ENCODE data around the gene TBX5. TPM values are rescaled to one million over a fixed set of nuclear protein-coding genes. Genes with fewer than 3 reads are reported as not detected.
A peak's percentile ranks its signal among the peaks of the same experiment; 100 is the strongest.
"Not testable (repeated sequence)": the region's sequence is repeated elsewhere in the genome, so short reads cannot be mapped to it uniquely, and the experiment has no call there.

The TBX5 gene
- total RNA-seq, 1 experiment from 2014 or later = not detected

- in situ Hi-C loops (cut with HindIII; ENCODE audit: low sequenced_read_pairs) = no loop called here
Observed at GRCh38 chr12:114396153-114396868, 9.6 kb downstream of the TBX5 start.

GRCh38 chr12:114395755-114396152 lies 10.2 kb downstream of the TBX5 start:
- DNase-seq (ENCODE audit: low spot score) = no peak
- in situ Hi-C loops (cut with HindIII; ENCODE audit: low sequenced_read_pairs) = no loop called here

More at GRCh38 chr12:114396153-114396868, 9.6 kb downstream of the TBX5 start:
- no peak for DNase-seq (ENCODE audit: low spot score)

GRCh38 chr12:114395233-114395632 lies 10.7 kb downstream of the TBX5 start:
- no peak for DNase-seq (ENCODE audit: low spot score)
- in situ Hi-C loops (cut with HindIII; ENCODE audit: low sequenced_read_pairs) = no loop called here

GRCh38 chr12:114393569-114393968 lies 12.4 kb downstream of the TBX5 start:
- in situ Hi-C loops (cut with HindIII; ENCODE audit: low sequenced_read_pairs) = no loop called here
- DNase-seq (ENCODE audit: low spot score) = no peak

GRCh38 chr12:114392909-114393308 lies 13.0 kb downstream of the TBX5 start:
- in situ Hi-C loops (cut with HindIII; ENCODE audit: low sequenced_read_pairs) = no loop called here
- no peak for DNase-seq (ENCODE audit: low spot score)

GRCh38 chr12:114391088-114391487 lies 14.9 kb downstream of the TBX5 start:
- in situ Hi-C loops (cut with HindIII; ENCODE audit: low sequenced_read_pairs) = no loop called here
- no peak for DNase-seq (ENCODE audit: low spot score)

GRCh38 chr12:114384739-114385138 lies 21.2 kb downstream of the TBX5 start:
- in situ Hi-C loops (cut with HindIII; ENCODE audit: low sequenced_read_pairs) = no loop called here
- DNase-seq (ENCODE audit: low spot score) = no peak

GRCh38 chr12:114381177-114381576 lies 24.8 kb downstream of the TBX5 start:
- no peak for DNase-seq (ENCODE audit: low spot score)
- in situ Hi-C loops (cut with HindIII; ENCODE audit: low sequenced_read_pairs) = no loop called here

- DNase-seq (ENCODE audit: low spot score) = no peak
- in situ Hi-C loops (cut with HindIII; ENCODE audit: low sequenced_read_pairs) = no loop called here
Observed at GRCh38 chr12:114371733-114372132, 34.2 kb downstream of the TBX5 start.

- in situ Hi-C loops (cut with HindIII; ENCODE audit: low sequenced_read_pairs) = no loop called here
- DNase-seq (ENCODE audit: low spot score) = peak; percentile 15
Observed at GRCh38 chr12:114371250-114371649, 34.7 kb downstream of the TBX5 start.

GRCh38 chr12:114368685-114369452 lies 37.1 kb downstream of the TBX5 start:
- DNase-seq (ENCODE audit: low spot score) = no peak
- in situ Hi-C loops (cut with HindIII; ENCODE audit: low sequenced_read_pairs) = no loop called here

- in situ Hi-C loops (cut with HindIII; ENCODE audit: low sequenced_read_pairs) = no loop called here
- DNase-seq (ENCODE audit: low spot score) = no peak
Observed at GRCh38 chr12:114361992-114362391, 44.0 kb downstream of the TBX5 start.

GRCh38 chr12:114361545-114361944 lies 44.4 kb downstream of the TBX5 start:
- in situ Hi-C loops (cut with HindIII; ENCODE audit: low sequenced_read_pairs) = no loop called here
- DNase-seq (ENCODE audit: low spot score) = no peak

GRCh38 chr12:114360485-114360884 lies 45.5 kb downstream of the TBX5 start:
- DNase-seq (ENCODE audit: low spot score) = no peak
- in situ Hi-C loops (cut with HindIII; ENCODE audit: low sequenced_read_pairs) = no loop called here

GRCh38 chr12:114355389-114356088 lies 50.4 kb downstream of the TBX5 start:
- no peak for DNase-seq (ENCODE audit: low spot score)
- in situ Hi-C loops (cut with HindIII; ENCODE audit: low sequenced_read_pairs) = no loop called here

GRCh38 chr12:114349239-114349638 lies 56.7 kb downstream of the TBX5 start:
- DNase-seq (ENCODE audit: low spot score); in situ Hi-C loops (cut with HindIII; ENCODE audit: low sequenced_read_pairs): not testable (repeated sequence)

GRCh38 chr12:114347861-114348260 lies 58.1 kb downstream of the TBX5 start:
- DNase-seq (ENCODE audit: low spot score) = no peak
- in situ Hi-C loops (cut with HindIII; ENCODE audit: low sequenced_read_pairs) = no loop called here

GRCh38 chr12:114344831-114345230 lies 61.1 kb downstream of the TBX5 start:
- no peak for DNase-seq (ENCODE audit: low spot score)
- in situ Hi-C loops (cut with HindIII; ENCODE audit: low sequenced_read_pairs) = no loop called here

GRCh38 chr12:114344303-114344663 lies 61.7 kb downstream of the TBX5 start:
- no peak for DNase-seq (ENCODE audit: low spot score)
- in situ Hi-C loops (cut with HindIII; ENCODE audit: low sequenced_read_pairs) = no loop called here

All from G401 (cell line).